Right lobe of liver (tissue), 6 donors: ENCODE measurements around the gene TMEM139. TPM values are rescaled to one million over a fixed set of nuclear protein-coding genes. Genes with fewer than 3 reads are reported as not detected.

ENCODE experiments used
- ATAC-seq, 4 donors: fragments of 200-7000 bp; cut with Tn5 transposase; one replicate each; pipeline ENCODE4 v1.9.1; 2020; ENCODE audit warnings: mild to moderate bottlenecking in 4 of 4, moderate library complexity in 4 of 4
- DNase-seq, 3 donors: peaks; one replicate each; pipeline ENCODE4 v3.0.0-alpha.2; 2020
- H3K27ac ChIP-seq, 3 donors: fragments of 200-600 bp; one replicate each; pipeline ENCODE4 v1.8.0; 2022
- H3K27me3 ChIP-seq, 2 donors: fragments of 200-600 bp; one replicate each; pipeline ENCODE4 v1.8.0; 2022
- H3K36me3 ChIP-seq, 4 donors: fragments of 200-600 bp; sonication (generic) in 1 of 4; one replicate each; pipeline versions ENCODE4 v1.5.1 to v1.8.0; 2017 to 2022; ENCODE audit warnings: control low read depth in 1 of 4
- H3K4me1 ChIP-seq, 4 donors: fragments of 200-600 bp; sonication (generic) in 1 of 4; one replicate each; pipeline versions ENCODE4 v1.5.1 to v1.8.0; 2017 to 2022; ENCODE audit warnings: control low read depth in 1 of 4
- H3K4me3 ChIP-seq, 3 donors: fragments of 200-600 bp; one replicate each; pipeline ENCODE4 v1.8.0; 2022
- H3K9me3 ChIP-seq, 4 donors: fragments of 200-600 bp; sonication (generic) in 1 of 4; one replicate each; pipeline versions ENCODE4 v1.5.1 to v1.8.0; 2017 to 2022; ENCODE audit warnings: control low read depth in 1 of 4
- CTCF ChIP-seq, 4 donors: fragments of 200-600 bp in 3 of 4; fragments of 450-650 bp in 1 of 4; IDR thresholded peaks; one replicate each; pipeline versions ENCODE4 v1.5.1 to v1.8.0; 2016 to 2022; ENCODE audit warnings: antibody characterized with exemption in 4 of 4, mild to moderate bottlenecking in 2 of 4
- POLR2A ChIP-seq: fragments of 450-650 bp; IDR thresholded peaks from one replicate; pipeline ENCODE4 v1.6.1; 2017; ENCODE audit warnings: antibody characterized with exemption, mild to moderate bottlenecking
- WGBS: methylation state at CpG from one replicate; pipeline ENCODE4 v1.1.6; 2018; ENCODE audit warnings: low coverage, low lambda C conversion rate; ENCODE audit not compliant: insufficient coverage; ENCODE audit errors: missing lambda C conversion rate; 5-methylcytosine and 5-hydroxymethylcytosine counted together
- intact Hi-C, 2 donors: fragments of 100-400 bp; cut with DNase I; formaldehyde crosslinking; loops; one replicate each; pipeline versions ENCODE4 v1.11.2 to v1.14.1; 2022
- total RNA-seq, 6 experiments: library from RNA; depleted of rRNA in 2 of 6; stranded (reverse); fragments of >200 nt in 2 of 6; fragmentation: NEBNext Ultra II Directional in 3 of 6; extraction: Animal tissue kit (Norgen Biotek cat#: 25700) in 3 of 6; gene quantifications; one replicate each; pipeline versions ENCODE4 v1.1.0 to v1.2.4, GENCODE V29; 2016 to 2023
- donor health status: DM: no; HTN: yes; CAD: no.
- donor health status: DM: no; HTN: no; CAD: no.
- donor health status: DM: no; HTN: no; CAD: no.
- donor health status: DM: no; HTN: yes; CAD: no.
- donor health status: DM: no; HTN: yes; CAD: no.

TMEM139 gene
- total RNA-seq, 6 experiments from 2014 or later, result 7.0 to 20.8 (median 14.8) TPM

DNA sequence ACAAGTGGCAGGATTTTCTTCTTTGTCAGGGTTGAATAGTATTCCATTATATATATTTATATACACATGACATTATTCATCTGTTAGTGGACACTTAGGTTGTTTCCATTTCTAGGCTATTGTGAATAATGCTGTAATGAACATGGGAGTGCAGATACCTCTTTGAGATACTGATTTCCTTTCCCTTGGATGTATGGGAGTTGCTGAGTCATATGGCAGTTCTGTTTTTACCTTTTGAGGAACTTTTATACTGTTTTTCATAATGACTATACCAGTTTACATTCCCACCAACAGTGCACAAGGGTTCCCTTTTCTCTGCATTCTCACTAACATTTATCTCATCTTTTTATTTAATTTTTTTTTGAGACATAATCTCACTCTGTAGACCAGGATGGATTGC is 29.4 kb downstream of the TMEM139 start:
- no peaks in the 10 kb centered on the region for H3K27me3 ChIP-seq
- TF ChIP-seq CTCF (IDR thresholded peaks at IDR 0.05), result no peak
- no peak for TF ChIP-seq POLR2A
- intact Hi-C loops, result loop anchor here in 1 of 2 donors (10.0 kb wide), 1 partner anchor 51 kb away; the partner anchor contains the start of gene FAM131B
- H3K4me1 ChIP-seq, result peaks cover 0 to 24% (median 12%) of the 10 kb centered on the region in 4 donors
- no peaks in the 10 kb centered on the region for H3K9me3 ChIP-seq
- ATAC-seq (no peak), DNase-seq (no peak)
- no peak overlapping the region for H3K4me3 ChIP-seq
- H3K36me3 ChIP-seq, result no peaks in the 10 kb centered on the region
- H3K27ac ChIP-seq, result no peak overlapping the region

GRCh38 chr7:143315776-143316175 is 31.0 kb downstream of the TMEM139 start, which contains the start of gene CLCN1:
CLCN1 (plus strand) TSS chr7:143316111; CDS start chr7:143316213, 102 bp downstream.
- ATAC-seq (no peak), DNase-seq (no peak)
- TF ChIP-seq POLR2A (no peak), CTCF (IDR thresholded peaks at IDR 0.05) (no peak)
- WGBS, result 60% methylated on average over 1 of the region's 5 CpGs
- Histone ChIP-seq H3K4me3 (no peak within 1 kb of the TSS), H3K36me3 (no peaks in the 10 kb centered on the region), H3K27ac (no peak within 1 kb of the TSS), H3K9me3 (no peaks in the 10 kb centered on the region), H3K4me1 (peaks cover 0 to 29% (median 13%) of the 10 kb centered on the region in 4 donors), H3K27me3 (no peaks in the 10 kb centered on the region)
- intact Hi-C loops, result loop anchor here in 1 of 2 donors (10.0 kb wide), 1 partner anchor 49 kb away; the partner anchor contains the start of gene FAM131B

DNA sequence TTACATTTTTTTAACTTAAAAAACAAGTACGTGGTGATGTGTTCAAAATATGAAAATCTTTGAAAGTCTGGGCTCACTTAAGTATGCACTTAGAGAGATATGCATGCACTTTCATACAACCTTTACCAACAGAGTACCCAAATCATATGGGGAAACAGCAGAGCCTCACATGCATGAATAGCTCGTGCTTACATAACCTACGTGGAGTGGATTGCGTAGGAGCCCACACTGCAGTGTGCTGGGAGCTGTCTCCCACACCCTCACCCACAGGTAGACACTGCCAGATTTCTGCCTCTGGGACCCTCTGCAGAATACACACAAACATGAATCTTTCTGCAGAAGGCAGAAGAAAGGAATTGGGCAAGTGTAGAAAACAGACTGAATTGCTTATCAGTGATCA is 31.7 kb downstream of the TMEM139 start:
- H3K4me1 ChIP-seq, result peaks cover 0 to 30% (median 13%) of the 10 kb centered on the region in 4 donors
- H3K4me3 ChIP-seq, result no peak overlapping the region
- WGBS, result 100% methylated on average over 1 of the region's 4 CpGs
- no peak for TF ChIP-seq POLR2A
- no peak for TF ChIP-seq CTCF (IDR thresholded peaks at IDR 0.05)
- H3K27me3 ChIP-seq, result no peaks in the 10 kb centered on the region
- no peak for DNase-seq
- no peak for ATAC-seq
- H3K9me3 ChIP-seq, result no peaks in the 10 kb centered on the region
- intact Hi-C loops, result loop anchor here in 1 of 2 donors (10.0 kb wide), 1 partner anchor 48 kb away; the partner anchor contains the start of gene FAM131B
- no peak overlapping the region for H3K27ac ChIP-seq
- H3K36me3 ChIP-seq, result no peaks in the 10 kb centered on the region

GRCh38 chr7:143318661-143319060 is 33.9 kb downstream of the TMEM139 start:
- no peaks in the 10 kb centered on the region for H3K36me3 ChIP-seq
- ATAC-seq (peak; percentile 86 to 96 (median 89)), DNase-seq (peak; percentile 66 to 87 (median 83))
- H3K4me3 ChIP-seq, result no peak overlapping the region
- intact Hi-C loops, result loop anchor here in 1 of 2 donors (10.0 kb wide), 1 partner anchor 46 kb away; the partner anchor contains the start of gene FAM131B
- H3K4me1 ChIP-seq, result peaks cover 0 to 30% (median 13%) of the 10 kb centered on the region in 4 donors
- H3K9me3 ChIP-seq, result no peaks in the 10 kb centered on the region
- peak overlapping the region; percentile 11 to 70 (median 39) for H3K27ac ChIP-seq
- no peaks in the 10 kb centered on the region for H3K27me3 ChIP-seq
- WGBS, result 8% methylated on average over 4 of the region's 5 CpGs
- TF ChIP-seq POLR2A (no peak), CTCF (IDR thresholded peaks at IDR 0.05) (peak in 2 of 4 donors; percentile 31 to 34)
